Gastrocnemius medialis (tissue), 4 donors: Measurements from ENCODE around the gene LYST. TPM values are rescaled to one million over a fixed set of nuclear protein-coding genes. Genes with fewer than 3 reads are reported as not detected.

ENCODE experiments used
- ATAC-seq, 2 donors: fragments of 150-250 bp; one replicate each; pipeline ENCODE4 v1.9.1; 2016
- DNase-seq, 2 donors: peaks; one replicate each; pipeline ENCODE4 v3.0.0-alpha.2; 2019
- H3K27ac ChIP-seq, 4 donors: fragments of 200-600 bp; sonication (generic); 1 replicate in 1 of 4; 2 replicates in 3 of 4; pipeline ENCODE4 v1.5.1; 2016 to 2018; ENCODE audit warnings: mild to moderate bottlenecking in 2 of 4, moderate library complexity in 1 of 4
- H3K27me3 ChIP-seq, 3 donors: fragments of 200-600 bp; sonication (generic) in 2 of 3; 1 replicate in 1 of 3; 2 replicates in 2 of 3; pipeline versions ENCODE4 v1.5.1 to v1.6.0; 2016 to 2019; ENCODE audit warnings: mild to moderate bottlenecking in 1 of 3, moderate library complexity in 1 of 3
- H3K36me3 ChIP-seq, 2 donors: fragments of 200-600 bp; sonication (generic) in 1 of 2; one replicate each; pipeline ENCODE4 v1.5.1; 2017 to 2018
- H3K4me1 ChIP-seq, 2 donors: fragments of 200-600 bp; sonication (generic) in 1 of 2; one replicate each; pipeline ENCODE4 v1.5.1; 2016 to 2017; ENCODE audit warnings: mild to moderate bottlenecking in 2 of 2
- H3K4me3 ChIP-seq, 4 donors: fragments of 200-600 bp; sonication (generic) in 3 of 4; 1 replicate in 1 of 4; 2 replicates in 3 of 4; pipeline ENCODE4 v1.5.1; 2016 to 2019; ENCODE audit warnings: mild to moderate bottlenecking in 2 of 4
- H3K9me3 ChIP-seq, 3 donors: fragments of 200-600 bp; sonication (generic) in 2 of 3; 1 replicate in 1 of 3; 2 replicates in 2 of 3; pipeline ENCODE4 v1.5.1; 2016 to 2019
- POLR2A ChIP-seq, 2 donors: fragments of 450-650 bp; IDR thresholded peaks; one replicate each; pipeline ENCODE4 v1.6.1; 2017; ENCODE audit warnings: antibody characterized with exemption in 2 of 2, mild to moderate bottlenecking in 2 of 2, moderate library complexity in 2 of 2
- in situ Hi-C, 4 donors: fragments of 200-750 bp; cut with MboI; loops; one replicate each; pipeline versions ENCODE4 v1.15.0 to v1.8.0; 2017; ENCODE audit warnings: low sequenced_read_pairs in 4 of 4
- intact Hi-C: fragments of 100-400 bp; cut with DNase I; formaldehyde crosslinking; loops from one replicate; pipeline ENCODE4 v1.15.1; 2023; ENCODE audit warnings: low total_unique reads
- total RNA-seq, 4 donors: library from RNA; depleted of rRNA; stranded (reverse); fragments of >200 nt; gene quantifications; one replicate each; pipeline versions ENCODE4 v1.1.0 to v1.2.3, GENCODE V29; 2016
- TF ChIP-seq, protein P1 (sequence below), 5 experiments: fragments of 450-650 bp in 3 of 5; fragments of 200-600 bp in 2 of 5; sonication (generic) in 2 of 5; IDR thresholded peaks in 4 of 5; conservative IDR thresholded peaks in 1 of 5; 1 replicate in 4 of 5; 2 replicates in 1 of 5; pipeline ENCODE4 v1.5.1; 2016 to 2019; ENCODE audit warnings: antibody characterized with exemption in 5 of 5, mild to moderate bottlenecking in 3 of 5, moderate library complexity in 3 of 5

Gene LYST
- total RNA-seq, 4 donors from 2014 or later, result 6.6 to 21.9 (median 10.7) TPM

DNA sequence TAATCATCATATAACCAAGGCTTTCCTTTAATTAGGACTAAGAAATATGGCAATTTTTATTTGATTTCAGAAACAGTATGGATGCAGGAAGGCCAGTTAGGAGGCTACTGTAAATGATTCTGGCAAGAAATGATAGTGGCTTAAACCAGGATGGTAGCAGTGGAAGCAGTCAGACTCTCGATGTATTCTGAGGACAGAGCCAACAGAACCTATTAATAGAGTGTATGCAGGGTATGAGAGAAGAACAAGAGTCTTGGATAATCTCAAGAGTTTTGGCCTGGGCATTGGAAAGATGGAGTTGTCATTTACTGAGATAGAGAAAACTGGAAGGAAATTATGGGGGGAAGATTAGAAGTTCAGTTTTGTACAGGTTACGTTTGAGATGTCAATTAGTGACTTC is 143.8 kb downstream of the LYST start:
- intact Hi-C loops (no loop called here), in situ Hi-C loops (no loop called here)
- TF ChIP-seq, protein P1, sequence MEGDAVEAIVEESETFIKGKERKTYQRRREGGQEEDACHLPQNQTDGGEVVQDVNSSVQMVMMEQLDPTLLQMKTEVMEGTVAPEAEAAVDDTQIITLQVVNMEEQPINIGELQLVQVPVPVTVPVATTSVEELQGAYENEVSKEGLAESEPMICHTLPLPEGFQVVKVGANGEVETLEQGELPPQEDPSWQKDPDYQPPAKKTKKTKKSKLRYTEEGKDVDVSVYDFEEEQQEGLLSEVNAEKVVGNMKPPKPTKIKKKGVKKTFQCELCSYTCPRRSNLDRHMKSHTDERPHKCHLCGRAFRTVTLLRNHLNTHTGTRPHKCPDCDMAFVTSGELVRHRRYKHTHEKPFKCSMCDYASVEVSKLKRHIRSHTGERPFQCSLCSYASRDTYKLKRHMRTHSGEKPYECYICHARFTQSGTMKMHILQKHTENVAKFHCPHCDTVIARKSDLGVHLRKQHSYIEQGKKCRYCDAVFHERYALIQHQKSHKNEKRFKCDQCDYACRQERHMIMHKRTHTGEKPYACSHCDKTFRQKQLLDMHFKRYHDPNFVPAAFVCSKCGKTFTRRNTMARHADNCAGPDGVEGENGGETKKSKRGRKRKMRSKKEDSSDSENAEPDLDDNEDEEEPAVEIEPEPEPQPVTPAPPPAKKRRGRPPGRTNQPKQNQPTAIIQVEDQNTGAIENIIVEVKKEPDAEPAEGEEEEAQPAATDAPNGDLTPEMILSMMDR (IDR thresholded peaks at IDR 0.05 in 4 of 5, conservative IDR thresholded peaks at IDR 0.05 in 1 of 5), result no peak
- no peak for TF ChIP-seq POLR2A (IDR thresholded peaks at IDR 0.05)
- no peak overlapping the region for H3K27ac ChIP-seq
- H3K27me3 ChIP-seq, result no peaks in the 10 kb centered on the region
- H3K4me3 ChIP-seq, result no peak overlapping the region
- H3K4me1 ChIP-seq, result no peaks in the 10 kb centered on the region
- DNase-seq (no peak), ATAC-seq (no peak)
- peaks cover 0 to 50% of the 10 kb centered on the region in 2 donors for H3K36me3 ChIP-seq
- no peaks in the 10 kb centered on the region for H3K9me3 ChIP-seq

- Histone ChIP-seq H3K9me3 (no peaks in the 10 kb centered on the region), H3K27me3 (no peaks in the 10 kb centered on the region), H3K4me3 (no peak overlapping the region), H3K4me1 (no peaks in the 10 kb centered on the region), H3K27ac (no peak overlapping the region), H3K36me3 (peaks cover 0 to 48% of the 10 kb centered on the region in 2 donors)
- no peak for DNase-seq
- intact Hi-C loops, result no loop called here
- in situ Hi-C loops, result no loop called here
- ATAC-seq, result no peak
- no peak for TF ChIP-seq POLR2A (IDR thresholded peaks at IDR 0.05)
- TF ChIP-seq, protein P1 (IDR thresholded peaks at IDR 0.05 in 4 of 5, conservative IDR thresholded peaks at IDR 0.05 in 1 of 5), result no peak
These were observed 144.7 kb downstream of the LYST start for GRCh38 chr1:235721982-235722381.

GRCh38 chr1:235720544-235720943 is 146.2 kb downstream of the LYST start:
- TF ChIP-seq, protein P1 (IDR thresholded peaks at IDR 0.05 in 4 of 5, conservative IDR thresholded peaks at IDR 0.05 in 1 of 5), result no peak
- no peak for TF ChIP-seq POLR2A (IDR thresholded peaks at IDR 0.05)
- Histone ChIP-seq H3K36me3 (peaks cover 0 to 48% of the 10 kb centered on the region in 2 donors), H3K27me3 (no peaks in the 10 kb centered on the region), H3K4me1 (no peaks in the 10 kb centered on the region), H3K27ac (no peak overlapping the region), H3K4me3 (no peak overlapping the region), H3K9me3 (no peaks in the 10 kb centered on the region)
- ATAC-seq (no peak), DNase-seq (no peak)
- in situ Hi-C loops (no loop called here), intact Hi-C loops (no loop called here)

GRCh38 chr1:235714205-235714897 is 152.4 kb downstream of the LYST start:
- no peak for ATAC-seq
- TF ChIP-seq, protein P1 (IDR thresholded peaks at IDR 0.05 in 4 of 5, conservative IDR thresholded peaks at IDR 0.05 in 1 of 5), result no peak
- TF ChIP-seq POLR2A (IDR thresholded peaks at IDR 0.05), result no peak
- in situ Hi-C loops (no loop called here), intact Hi-C loops (no loop called here)
- Histone ChIP-seq H3K9me3 (no peaks in the 10 kb centered on the region), H3K27ac (no peak overlapping the region), H3K4me3 (no peak overlapping the region), H3K36me3 (peaks cover 0 to 40% of the 10 kb centered on the region in 2 donors), H3K27me3 (no peaks in the 10 kb centered on the region), H3K4me1 (no peaks in the 10 kb centered on the region)
- DNase-seq, result no peak

GRCh38 chr1:235712812-235713211 is 153.9 kb downstream of the LYST start:
- Histone ChIP-seq H3K4me1 (no peaks in the 10 kb centered on the region), H3K36me3 (peaks cover 0 to 43% of the 10 kb centered on the region in 2 donors), H3K27me3 (no peaks in the 10 kb centered on the region), H3K4me3 (no peak overlapping the region), H3K27ac (no peak overlapping the region), H3K9me3 (no peaks in the 10 kb centered on the region)
- ATAC-seq (no peak), DNase-seq (no peak)
- intact Hi-C loops, result no loop called here
- in situ Hi-C loops, result no loop called here
- TF ChIP-seq, protein P1 (IDR thresholded peaks at IDR 0.05 in 4 of 5, conservative IDR thresholded peaks at IDR 0.05 in 1 of 5), result no peak
- no peak for TF ChIP-seq POLR2A (IDR thresholded peaks at IDR 0.05)
